Measurements from ENCODE around the gene TMEM225. TPM values are rescaled to one million over a fixed set of nuclear protein-coding genes. Genes with fewer than 3 reads are reported as not detected.

TMEM225 gene
- polyA plus RNA-seq, 1 donor (not counting 4 experiments of a cell fraction or from before 2014, with no cell fraction given), result not detected

GRCh38 chr11:123853038-123853437 lies 32.4 kb downstream of the TMEM225 start:
- no peak for TF ChIP-seq CTCF (optimal IDR thresholded peaks at IDR 0.05 in 1 of 3, IDR thresholded peaks at IDR 0.05 in 1 of 3, conservative IDR thresholded peaks at IDR 0.05 in 1 of 3; ENCODE audit: extremely low read depth in 1 of 3, insufficient read depth in 2 of 3, low read length in 3 of 3)
- no peak for TF ChIP-seq EZH2 (IDR thresholded peaks at IDR 0.05; ENCODE audit: low read length)
- no peak for FAIRE-seq
- dilution Hi-C loops (cut with MboI; ENCODE audit: extremely low pct_ligation_motif_present, low sequenced_read_pairs), result no loop called here

DNA sequence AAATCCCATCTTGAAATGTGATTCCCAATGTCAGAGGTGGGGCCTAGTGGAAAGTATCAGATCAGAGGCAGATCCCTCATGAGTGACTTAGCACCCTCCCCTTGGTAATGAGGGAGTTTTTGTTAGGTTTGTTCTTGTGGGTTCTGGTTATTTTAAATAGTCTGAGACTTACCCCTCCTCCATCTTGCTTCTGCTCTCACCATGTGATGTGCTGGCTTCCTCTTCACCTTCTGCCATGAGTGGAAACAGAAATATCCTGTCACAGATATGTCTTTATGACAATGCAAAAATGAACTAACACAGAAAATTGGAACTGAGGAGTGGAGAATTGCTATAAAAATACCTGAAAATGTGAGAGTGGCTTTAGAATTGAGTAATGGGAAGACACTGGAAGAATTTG lies 33.1 kb downstream of the TMEM225 start:
- Histone ChIP-seq H3K4me1 (ENCODE audit: control insufficient read depth, extremely low read depth, insufficient read depth, low read length) (no peaks in the 10 kb centered on the region), H4K20me1 (ENCODE audit: control insufficient read depth, extremely low read depth, insufficient read depth, low read length) (no peaks in the 10 kb centered on the region), H3K79me2 (ENCODE audit: control insufficient read depth, insufficient read depth, low read length) (no peaks in the 10 kb centered on the region), H3K4me3 (ENCODE audit: control insufficient read depth in 2 of 3, extremely low read depth in 1 of 3, insufficient read depth in 2 of 3, low read depth in 1 of 3, low read length in 3 of 3) (no peak overlapping the region), H3K27me3 (ENCODE audit: control insufficient read depth, extremely low read depth, insufficient read depth, low read length) (no peaks in the 10 kb centered on the region), H2AFZ (ENCODE audit: control insufficient read depth, low read length) (no peak overlapping the region), H3K4me2 (ENCODE audit: control insufficient read depth, extremely low read depth, insufficient read depth, low read depth, low read length) (no peak overlapping the region), H3K9ac (ENCODE audit: control insufficient read depth, extremely low read depth, insufficient read depth, low read length) (no peak overlapping the region), H3K27ac (ENCODE audit: control insufficient read depth, insufficient read depth, low read length) (no peak overlapping the region), H3K9me1 (ENCODE audit: control insufficient read depth, extremely low read depth, insufficient read depth, low read length) (no peaks in the 10 kb centered on the region), H3K9me3 (ENCODE audit: control insufficient read depth, low read depth, low read length) (no peaks in the 10 kb centered on the region), H3K36me3 (ENCODE audit: control insufficient read depth in 2 of 2, extremely low read depth in 1 of 2, insufficient read depth in 2 of 2, low read length in 2 of 2) (no peaks in the 10 kb centered on the region)
- DNase-seq (ENCODE audit: low read depth, low spot score) (no peak), FAIRE-seq (no peak)
- TF ChIP-seq CTCF (optimal IDR thresholded peaks at IDR 0.05 in 1 of 3, IDR thresholded peaks at IDR 0.05 in 1 of 3, conservative IDR thresholded peaks at IDR 0.05 in 1 of 3; ENCODE audit: extremely low read depth in 1 of 3, insufficient read depth in 2 of 3, low read length in 3 of 3) (no peak), EZH2 (IDR thresholded peaks at IDR 0.05; ENCODE audit: low read length) (no peak)
- dilution Hi-C loops (cut with MboI; ENCODE audit: extremely low pct_ligation_motif_present, low sequenced_read_pairs), result no loop called here

More at GRCh38 chr11:123853038-123853437, 32.4 kb downstream of the TMEM225 start:
- Histone ChIP-seq H3K79me2 (ENCODE audit: control insufficient read depth, insufficient read depth, low read length) (no peaks in the 10 kb centered on the region), H3K36me3 (ENCODE audit: control insufficient read depth in 2 of 2, extremely low read depth in 1 of 2, insufficient read depth in 2 of 2, low read length in 2 of 2) (no peaks in the 10 kb centered on the region), H3K27me3 (ENCODE audit: control insufficient read depth, extremely low read depth, insufficient read depth, low read length) (no peaks in the 10 kb centered on the region), H2AFZ (ENCODE audit: control insufficient read depth, low read length) (no peak overlapping the region), H3K4me1 (ENCODE audit: control insufficient read depth, extremely low read depth, insufficient read depth, low read length) (no peaks in the 10 kb centered on the region), H3K27ac (ENCODE audit: control insufficient read depth, insufficient read depth, low read length) (no peak overlapping the region), H3K9me1 (ENCODE audit: control insufficient read depth, extremely low read depth, insufficient read depth, low read length) (no peaks in the 10 kb centered on the region), H4K20me1 (ENCODE audit: control insufficient read depth, extremely low read depth, insufficient read depth, low read length) (no peaks in the 10 kb centered on the region), H3K9ac (ENCODE audit: control insufficient read depth, extremely low read depth, insufficient read depth, low read length) (no peak overlapping the region), H3K4me3 (ENCODE audit: control insufficient read depth in 2 of 3, extremely low read depth in 1 of 3, insufficient read depth in 2 of 3, low read depth in 1 of 3, low read length in 3 of 3) (no peak overlapping the region), H3K9me3 (ENCODE audit: control insufficient read depth, low read depth, low read length) (no peaks in the 10 kb centered on the region), H3K4me2 (ENCODE audit: control insufficient read depth, extremely low read depth, insufficient read depth, low read depth, low read length) (no peak overlapping the region)
- no peak for DNase-seq (ENCODE audit: low read depth, low spot score)
